ENCODE data around the gene MCU. TPM values are rescaled to one million over a fixed set of nuclear protein-coding genes. Genes with fewer than 3 reads are reported as not detected.

The MCU gene
- total RNA-seq, 1 donor from 2014 or later = 44.7 TPM

- Histone ChIP-seq H3K27ac (no peak overlapping the region), H3K36me3 (no peaks in the 10 kb centered on the region), H3K9me3 (no peaks in the 10 kb centered on the region), H3K27me3 (no peaks in the 10 kb centered on the region), H3K4me1 (no peaks in the 10 kb centered on the region), H3K4me3 (no peak overlapping the region)
- DNase-seq (ENCODE audit: extremely low spot score in 2 of 2) = no peak
- TF ChIP-seq POLR2A (IDR thresholded peaks at IDR 0.05) (no peak), CTCF (IDR thresholded peaks at IDR 0.05) (no peak), POLR2AphosphoS5 (IDR thresholded peaks at IDR 0.05; ENCODE audit: insufficient read depth in 1 of 2, low read depth in 1 of 2) (no peak)
- intact Hi-C loops (cut with DNase I) = no loop called here
Measured at GRCh38 chr10:72772031-72772430, 80.1 kb downstream of the MCU start.

- intact Hi-C loops (cut with DNase I) = no loop called here
- Histone ChIP-seq H3K9me3 (no peaks in the 10 kb centered on the region), H3K27me3 (no peaks in the 10 kb centered on the region), H3K36me3 (no peaks in the 10 kb centered on the region), H3K4me3 (no peak overlapping the region), H3K4me1 (peaks cover 23% of the 10 kb centered on the region), H3K27ac (no peak overlapping the region)
- TF ChIP-seq POLR2AphosphoS5 (IDR thresholded peaks at IDR 0.05; ENCODE audit: insufficient read depth in 1 of 2, low read depth in 1 of 2) (no peak), POLR2A (IDR thresholded peaks at IDR 0.05) (no peak), CTCF (IDR thresholded peaks at IDR 0.05) (no peak)
- no peak for DNase-seq (ENCODE audit: extremely low spot score in 2 of 2)
Measured at GRCh38 chr10:72779874-72780273, 87.9 kb downstream of the MCU start.

- TF ChIP-seq POLR2AphosphoS5 (IDR thresholded peaks at IDR 0.05; ENCODE audit: insufficient read depth in 1 of 2, low read depth in 1 of 2) (no peak), POLR2A (IDR thresholded peaks at IDR 0.05) (no peak), CTCF (IDR thresholded peaks at IDR 0.05) (no peak)
- no peak for DNase-seq (ENCODE audit: extremely low spot score in 2 of 2)
- Histone ChIP-seq H3K27me3 (no peaks in the 10 kb centered on the region), H3K9me3 (no peaks in the 10 kb centered on the region), H3K36me3 (no peaks in the 10 kb centered on the region), H3K27ac (no peak overlapping the region), H3K4me1 (peaks cover 34% of the 10 kb centered on the region), H3K4me3 (no peak overlapping the region)
- intact Hi-C loops (cut with DNase I) = no loop called here
Measured at GRCh38 chr10:72782649-72783330, 90.8 kb downstream of the MCU start.

GRCh38 chr10:72783410-72783833, 91.5 kb downstream of the MCU start:
- Histone ChIP-seq H3K27ac (no peak overlapping the region), H3K4me3 (no peak overlapping the region), H3K9me3 (no peaks in the 10 kb centered on the region), H3K36me3 (no peaks in the 10 kb centered on the region), H3K27me3 (no peaks in the 10 kb centered on the region), H3K4me1 (peaks cover 34% of the 10 kb centered on the region)
- no peak for TF ChIP-seq POLR2A (IDR thresholded peaks at IDR 0.05)
- no peak for TF ChIP-seq POLR2AphosphoS5 (IDR thresholded peaks at IDR 0.05; ENCODE audit: insufficient read depth in 1 of 2, low read depth in 1 of 2)
- TF ChIP-seq CTCF (IDR thresholded peaks at IDR 0.05) = no peak
- intact Hi-C loops (cut with DNase I) = no loop called here
- DNase-seq (ENCODE audit: extremely low spot score in 2 of 2) = no peak

GRCh38 chr10:72784551-72785351, 92.8 kb downstream of the MCU start:
- no peaks in the 10 kb centered on the region for H3K27me3 ChIP-seq
- H3K27ac ChIP-seq = peak overlapping the region; percentile 17
- H3K4me1 ChIP-seq = peaks cover 34% of the 10 kb centered on the region
- intact Hi-C loops (cut with DNase I) = no loop called here
- H3K9me3 ChIP-seq = no peaks in the 10 kb centered on the region
- no peaks in the 10 kb centered on the region for H3K36me3 ChIP-seq
- DNase-seq (ENCODE audit: extremely low spot score in 2 of 2) = no peak
- H3K4me3 ChIP-seq = no peak overlapping the region
- TF ChIP-seq CTCF (IDR thresholded peaks at IDR 0.05) (no peak), POLR2AphosphoS5 (IDR thresholded peaks at IDR 0.05; ENCODE audit: insufficient read depth in 1 of 2, low read depth in 1 of 2) (peak in 1 of 2 donors; percentile 27)
